Heart left ventricle (tissue), 16 donors: ENCODE data around the gene RUFY3. TPM values are rescaled to one million over a fixed set of nuclear protein-coding genes. Genes with fewer than 3 reads are reported as not detected.

Source experiments
- ATAC-seq, 4 donors: fragments of 200-7000 bp; cut with Tn5 transposase; one replicate each; pipeline ENCODE4 v1.9.1; 2020 to 2022; ENCODE audit warnings: moderate library complexity in 4 of 4, mild to moderate bottlenecking in 3 of 4, moderate number of reproducible peaks in 1 of 4
- DNase-seq, 5 donors: peaks; one replicate each; pipeline ENCODE4 v3.0.0-alpha.2; 2020
- H3K27ac ChIP-seq, 12 donors: fragments of 200-600 bp; sonication (generic) in 4 of 12; one replicate each; pipeline versions ENCODE4 v1.5.0 to v1.8.0; 2016 to 2022; ENCODE audit warnings: mild to moderate bottlenecking in 2 of 12
- H3K27me3 ChIP-seq, 9 donors: fragments of 200-600 bp; sonication (generic) in 2 of 9; one replicate each; pipeline versions ENCODE4 v1.5.1 to v1.8.0; 2016 to 2022; ENCODE audit warnings: mild to moderate bottlenecking in 3 of 9
- H3K36me3 ChIP-seq, 9 donors: fragments of 200-600 bp; sonication (generic) in 2 of 9; one replicate each; pipeline versions ENCODE4 v1.5.0 to v1.8.0; 2018 to 2022; ENCODE audit warnings: mild to moderate bottlenecking in 2 of 9
- H3K4me1 ChIP-seq, 12 donors: fragments of 200-600 bp; sonication (generic) in 4 of 12; one replicate each; pipeline versions ENCODE4 v1.5.0 to v1.8.0; 2016 to 2022; ENCODE audit warnings: mild to moderate bottlenecking in 3 of 12
- H3K4me3 ChIP-seq, 12 donors: fragments of 200-600 bp; sonication (generic) in 4 of 12; one replicate each; pipeline versions ENCODE4 v1.5.0 to v1.8.0; 2017 to 2022; ENCODE audit warnings: mild to moderate bottlenecking in 9 of 12, moderate library complexity in 4 of 12
- H3K9me3 ChIP-seq, 12 donors: fragments of 200-600 bp; sonication (generic) in 4 of 12; one replicate each; pipeline versions ENCODE4 v1.5.0 to v1.8.0; 2016 to 2022; ENCODE audit warnings: mild to moderate bottlenecking in 1 of 12
- CTCF ChIP-seq, 12 donors: fragments of 200-600 bp; sonication (generic) in 4 of 12; IDR thresholded peaks; one replicate each; pipeline versions ENCODE4 v1.5.0 to v1.8.0; 2018 to 2022; ENCODE audit warnings: antibody characterized with exemption in 12 of 12, mild to moderate bottlenecking in 5 of 12
- POLR2A ChIP-seq, 2 donors: fragments of 450-650 bp; IDR thresholded peaks; one replicate each; pipeline ENCODE4 v1.6.1; 2017; ENCODE audit warnings: antibody characterized with exemption in 2 of 2, mild to moderate bottlenecking in 2 of 2, moderate library complexity in 2 of 2
- WGBS, 4 donors: extraction: QIAGEN DNeasy Blood & Tissue Kit in 2 of 4; methylation state at CpG; one replicate each; pipeline versions ENCODE4 v1.1.5 to v1.1.7; 2013 to 2018; 5-methylcytosine and 5-hydroxymethylcytosine counted together
- intact Hi-C, 10 donors: fragments of 100-400 bp; cut with DNase I; formaldehyde crosslinking; loops; one replicate each; pipeline versions ENCODE4 v1.11.1 to v1.14.2; 2022
- polyA plus RNA-seq, 2 donors: library from polyadenylated mRNA; stranded (reverse); fragments of 200-250 nt; gene quantifications; one replicate each; pipeline ENCODE4 v1.2.3, GENCODE V29; 2013
- total RNA-seq, 9 donors: library from RNA; depleted of rRNA in 2 of 9; stranded (reverse); fragments of >200 nt in 2 of 9; fragmentation: NEBNext Ultra II Directional in 3 of 9; extraction: Animal tissue kit (Norgen Biotek cat#: 25700) in 3 of 9; gene quantifications; one replicate each; pipeline versions ENCODE4 v1.1.0 to v1.2.4, GENCODE V29; 2016 to 2023
- donor health status: ischemic (EF 13 %, LVEDD 7.1; RV severe dilation, severe dysfunction).
- donor health status: healthy with polysubstance abuse.
- donor health status: DM: no; HTN: yes; CAD: no.
- donor health status: DM: no; HTN: no; CAD: no.
- donor health status: ischemic (EF 25% LVEDD 6.9; RV normal size, moderate dysfunction).
- donor health status: ischemic (EF 25% LVEDD 5.7; RV mildly dilated, moderate dysfunction).
- donor health status: healthy.
- donor health status: DM: yes; HTN: yes; CAD: no.
- donor health status: ischemic (EF 35%, LVEDD 5.7; RV mildly dilated, moderate dysfunction).
- donor health status: nonischemic (EF 11% LVEDD 7.7; RV severe dilation, severe dysfunction).
- donor health status: DM: yes; HTN: yes; CAD: no.
- donor health status: PGD.
- donor health status: ischemic (EF 29% LVEDD 5.4; RV normal size, mild dysfunction).
- donor health status: nonischemic (EF 23%, LVEDD 6.1; RV moderate dilation, normal function).

The RUFY3 gene
- total and polyA plus RNA-seq, 11 donors = 12.8 to 33.0 (median 18.7) TPM

GRCh38 chr4:70712150-70712549, 9.6 kb upstream of the RUFY3 start:
- Histone ChIP-seq H3K4me1 (peaks cover 0 to 51% (median 7%) of the 10 kb centered on the region in 12 donors), H3K9me3 (no peaks in the 10 kb centered on the region), H3K27ac (peak overlapping the region in 1 of 12 donors; percentile 71), H3K36me3 (no peaks in the 10 kb centered on the region), H3K4me3 (no peak overlapping the region), H3K27me3 (no peaks in the 10 kb centered on the region)
- 32 to 45% (median 41%) methylated on average over 3 of the region's 3 CpGs for WGBS, 4 donors
- intact Hi-C loops = loop anchor here in 1 of 10 donors (10.0 kb wide), 1 partner anchor 123 kb away; the partner anchor contains the start of gene GRSF1
- DNase-seq (no peak), ATAC-seq (no peak)
- no peak for TF ChIP-seq POLR2A (IDR thresholded peaks at IDR 0.05)
- TF ChIP-seq CTCF (IDR thresholded peaks at IDR 0.05) = no peak

- intact Hi-C loops = loop anchor here in 1 of 10 donors (10.0 kb wide), 1 partner anchor 122 kb away; the partner anchor contains the start of gene GRSF1
- peak overlapping the region in 1 of 12 donors; percentile 71 for H3K27ac ChIP-seq
- WGBS, 4 donors = 87 to 94% (median 93%) methylated on average over 7 of the region's 7 CpGs
- no peaks in the 10 kb centered on the region for H3K36me3 ChIP-seq
- peaks cover 0 to 49% (median 6%) of the 10 kb centered on the region in 12 donors for H3K4me1 ChIP-seq
- H3K4me3 ChIP-seq = no peak overlapping the region
- DNase-seq (no peak), ATAC-seq (no peak)
- no peak for TF ChIP-seq POLR2A (IDR thresholded peaks at IDR 0.05)
- TF ChIP-seq CTCF (IDR thresholded peaks at IDR 0.05) = no peak
- no peaks in the 10 kb centered on the region for H3K27me3 ChIP-seq
- H3K9me3 ChIP-seq = no peaks in the 10 kb centered on the region
Observed at GRCh38 chr4:70712604-70713452, 8.9 kb upstream of the RUFY3 start.

GRCh38 chr4:70713453-70714078, 8.2 kb upstream of the RUFY3 start:
- TF ChIP-seq POLR2A (IDR thresholded peaks at IDR 0.05) = no peak
- no peak for TF ChIP-seq CTCF (IDR thresholded peaks at IDR 0.05)
- DNase-seq (no peak), ATAC-seq (no peak)
- no peak overlapping the region for H3K4me3 ChIP-seq
- H3K4me1 ChIP-seq = peaks cover 0 to 49% (median 6%) of the 10 kb centered on the region in 12 donors
- no peaks in the 10 kb centered on the region for H3K27me3 ChIP-seq
- no peaks in the 10 kb centered on the region for H3K36me3 ChIP-seq
- intact Hi-C loops = loop anchor here in 1 of 10 donors (10.0 kb wide), 1 partner anchor 121 kb away; the partner anchor contains the start of gene GRSF1
- H3K27ac ChIP-seq = peak overlapping the region in 1 of 12 donors; percentile 71
- H3K9me3 ChIP-seq = no peaks in the 10 kb centered on the region
- WGBS, 4 donors = 63 to 71% (median 65%) methylated on average over 7 of the region's 7 CpGs
